ENCODE measurements around the gene ASCC1. TPM values are rescaled to one million over a fixed set of nuclear protein-coding genes. Genes with fewer than 3 reads are reported as not detected.

The ASCC1 gene
- total RNA-seq, 1 donor from 2014 or later: 49.5 TPM

DNA sequence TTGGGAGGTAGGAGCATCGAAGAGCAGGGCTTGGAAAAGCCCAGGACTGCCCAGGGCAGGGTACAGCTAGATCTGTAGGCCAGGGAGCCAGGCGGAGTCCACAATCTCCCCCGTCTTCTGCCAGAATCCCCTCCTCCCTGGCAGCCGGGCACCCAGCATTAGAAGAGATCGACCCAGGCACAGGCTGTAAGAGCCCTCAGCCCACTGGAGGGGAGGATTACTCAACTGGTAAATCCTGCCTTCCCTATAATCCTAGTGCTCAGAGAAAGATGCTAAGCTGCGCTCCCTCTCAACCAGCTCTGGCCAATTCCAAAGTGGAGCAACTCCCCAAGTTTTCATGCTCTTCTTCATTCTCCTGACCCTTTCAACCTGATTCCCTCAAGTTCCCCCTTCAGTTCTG, 130.9 kb downstream of the ASCC1 start:
- peaks cover 44% of the 10 kb centered on the region for H3K4me1 ChIP-seq
- H3K9me3 ChIP-seq (ENCODE audit: low read depth): no peaks in the 10 kb centered on the region
- Mint-ChIP-seq H3K9me3 (no peaks in the 10 kb centered on the region), H3K36me3 (peaks cover 2% of the 10 kb centered on the region), H3K27ac (no peak overlapping the region), H3K4me3 (peak overlapping the region; percentile 3), H3K27me3 (ENCODE audit: insufficient read depth, low read depth) (peaks cover 33% of the 10 kb centered on the region), H3K4me1 (peaks cover 44% of the 10 kb centered on the region)
- H2AFZ ChIP-seq (replicated peaks): no peak overlapping the region
- TF ChIP-seq, protein P1, sequence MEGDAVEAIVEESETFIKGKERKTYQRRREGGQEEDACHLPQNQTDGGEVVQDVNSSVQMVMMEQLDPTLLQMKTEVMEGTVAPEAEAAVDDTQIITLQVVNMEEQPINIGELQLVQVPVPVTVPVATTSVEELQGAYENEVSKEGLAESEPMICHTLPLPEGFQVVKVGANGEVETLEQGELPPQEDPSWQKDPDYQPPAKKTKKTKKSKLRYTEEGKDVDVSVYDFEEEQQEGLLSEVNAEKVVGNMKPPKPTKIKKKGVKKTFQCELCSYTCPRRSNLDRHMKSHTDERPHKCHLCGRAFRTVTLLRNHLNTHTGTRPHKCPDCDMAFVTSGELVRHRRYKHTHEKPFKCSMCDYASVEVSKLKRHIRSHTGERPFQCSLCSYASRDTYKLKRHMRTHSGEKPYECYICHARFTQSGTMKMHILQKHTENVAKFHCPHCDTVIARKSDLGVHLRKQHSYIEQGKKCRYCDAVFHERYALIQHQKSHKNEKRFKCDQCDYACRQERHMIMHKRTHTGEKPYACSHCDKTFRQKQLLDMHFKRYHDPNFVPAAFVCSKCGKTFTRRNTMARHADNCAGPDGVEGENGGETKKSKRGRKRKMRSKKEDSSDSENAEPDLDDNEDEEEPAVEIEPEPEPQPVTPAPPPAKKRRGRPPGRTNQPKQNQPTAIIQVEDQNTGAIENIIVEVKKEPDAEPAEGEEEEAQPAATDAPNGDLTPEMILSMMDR (IDR thresholded peaks at IDR 0.05): no peak
- peak; percentile 46 for DNase-seq (ENCODE audit: low spot score)
- H3K4me2 ChIP-seq: no peak overlapping the region
- peaks cover 30% of the 10 kb centered on the region for H3F3A ChIP-seq (ENCODE audit: low read depth)
- H3K4me3 ChIP-seq: no peak overlapping the region
- H3K36me3 ChIP-seq: no peaks in the 10 kb centered on the region
- H3K27ac ChIP-seq: no peak overlapping the region
- H3K27me3 ChIP-seq: peaks cover 65% of the 10 kb centered on the region
- no peaks in the 10 kb centered on the region for H4K20me1 ChIP-seq (ENCODE audit: low read depth)
- no peaks in the 10 kb centered on the region for H3K79me2 ChIP-seq (ENCODE audit: low read depth)
- no peak overlapping the region for H3K9ac ChIP-seq

DNA sequence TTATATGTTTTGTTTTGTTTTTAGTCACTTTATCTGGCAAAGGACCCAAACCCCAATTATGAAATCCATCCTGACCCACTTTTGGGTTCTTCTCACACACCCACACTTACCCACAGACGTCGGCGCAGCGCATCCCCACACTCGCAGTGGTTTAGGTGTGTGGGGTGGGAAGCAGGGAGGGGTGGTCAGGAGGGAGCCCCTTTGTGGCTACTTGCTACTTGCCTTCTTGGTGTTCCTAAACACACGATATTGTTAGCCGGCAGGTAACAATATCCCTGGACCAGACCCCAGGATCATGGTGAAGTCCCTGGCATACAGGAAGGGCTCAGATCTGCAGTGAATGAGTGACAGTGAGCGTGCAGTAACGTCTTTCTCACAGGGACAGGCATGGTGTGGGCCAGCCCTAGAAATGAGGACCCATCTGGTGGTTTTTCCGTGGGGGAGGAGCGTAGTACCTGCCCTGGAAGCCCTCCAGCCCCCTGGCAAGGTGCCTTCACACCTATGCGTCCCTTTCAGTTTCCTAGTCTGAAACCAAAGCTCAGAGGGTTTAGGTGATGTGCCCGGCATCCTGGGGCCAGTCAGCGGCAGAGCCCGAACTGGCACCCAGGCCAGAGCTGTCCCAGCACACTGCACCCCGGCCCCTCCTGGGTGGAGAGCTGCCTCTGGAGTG, 132.2 kb downstream of the ASCC1 start:
- H3K4me1 Mint-ChIP-seq: peaks cover 45% of the 10 kb centered on the region
- H4K20me1 ChIP-seq (ENCODE audit: low read depth): no peaks in the 10 kb centered on the region
- H3K4me3 Mint-ChIP-seq: no peak overlapping the region
- H3K79me2 ChIP-seq (ENCODE audit: low read depth): no peaks in the 10 kb centered on the region
- peaks cover 21% of the 10 kb centered on the region for H3F3A ChIP-seq (ENCODE audit: low read depth)
- peaks cover 45% of the 10 kb centered on the region for H3K4me1 ChIP-seq
- H3K27ac ChIP-seq: no peak overlapping the region
- H3K27me3 ChIP-seq: peaks cover 53% of the 10 kb centered on the region
- H3K9me3 ChIP-seq (ENCODE audit: low read depth): no peaks in the 10 kb centered on the region
- no peak for DNase-seq (ENCODE audit: low spot score)
- H3K36me3 Mint-ChIP-seq: peaks cover 2% of the 10 kb centered on the region
- no peak overlapping the region for H3K9ac ChIP-seq
- no peaks in the 10 kb centered on the region for H3K9me3 Mint-ChIP-seq
- H3K27ac Mint-ChIP-seq: peak overlapping the region; percentile 70
- TF ChIP-seq EZH2phosphoT487 (IDR thresholded peaks at IDR 0.05) (no peak), EZH2 (IDR thresholded peaks at IDR 0.05) (no peak)
- TF ChIP-seq, protein P1 (IDR thresholded peaks at IDR 0.05): no peak
- peaks cover 27% of the 10 kb centered on the region for H3K27me3 Mint-ChIP-seq (ENCODE audit: insufficient read depth, low read depth)
- H2AFZ ChIP-seq (replicated peaks): no peak overlapping the region
- H3K36me3 ChIP-seq: no peaks in the 10 kb centered on the region
- H3K4me3 ChIP-seq: no peak overlapping the region
- H3K4me2 ChIP-seq: no peak overlapping the region

DNA sequence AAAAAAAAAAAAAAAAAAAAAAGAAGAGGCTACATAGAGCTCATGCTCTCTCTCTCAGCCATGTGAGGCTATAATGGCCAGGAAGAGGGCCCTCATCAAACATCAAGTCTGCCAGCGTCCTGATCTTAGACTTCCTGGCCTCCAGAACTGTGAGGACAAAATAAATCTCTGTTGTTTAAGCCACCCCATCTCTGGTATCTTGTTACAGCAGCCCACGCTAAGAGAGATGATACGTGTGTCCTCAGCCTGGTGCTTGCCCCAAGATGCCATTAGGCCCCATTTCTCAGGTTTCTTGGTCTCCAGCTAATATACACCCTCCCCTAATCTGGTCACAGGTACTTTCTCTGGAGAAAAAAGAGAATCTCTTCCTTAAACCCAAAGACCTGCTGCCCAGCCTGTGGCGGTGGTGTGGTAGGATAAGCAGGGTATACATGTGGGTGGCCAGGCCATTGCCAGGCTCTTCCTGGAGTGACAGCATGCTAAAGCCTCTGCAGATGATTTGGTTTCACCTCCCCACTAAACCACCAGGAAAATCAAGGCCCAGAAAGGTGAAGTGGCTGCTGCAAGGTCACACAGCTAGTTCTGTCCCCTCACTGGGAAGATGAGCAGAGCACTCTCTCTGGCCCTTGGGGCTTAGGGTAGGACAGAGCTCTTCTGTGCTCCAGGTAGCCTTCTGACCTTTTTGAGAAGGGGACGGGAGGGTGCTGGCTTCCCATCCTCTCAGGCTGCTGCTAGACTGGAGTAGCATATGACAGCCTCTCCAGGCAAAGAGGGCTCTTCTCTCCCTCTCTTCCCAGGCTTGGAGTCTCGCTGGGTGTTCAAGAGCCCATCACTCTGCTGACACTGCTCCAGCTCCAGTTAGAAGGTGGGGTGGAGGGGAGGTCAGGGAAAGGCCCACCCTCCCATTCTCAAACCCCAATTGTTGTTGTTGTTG, 133.0 kb downstream of the ASCC1 start:
- DNase-seq (ENCODE audit: low spot score): no peak
- Histone ChIP-seq H3K36me3 (no peaks in the 10 kb centered on the region), H4K20me1 (ENCODE audit: low read depth) (no peaks in the 10 kb centered on the region), H3K9ac (no peak overlapping the region), H3K79me2 (ENCODE audit: low read depth) (no peaks in the 10 kb centered on the region), H3K4me2 (no peak overlapping the region), H3K9me3 (ENCODE audit: low read depth) (no peaks in the 10 kb centered on the region), H2AFZ (replicated peaks) (no peak overlapping the region), H3K27me3 (peaks cover 44% of the 10 kb centered on the region), H3K4me3 (no peak overlapping the region), H3K4me1 (peaks cover 40% of the 10 kb centered on the region), H3F3A (ENCODE audit: low read depth) (peaks cover 17% of the 10 kb centered on the region), H3K27ac (no peak overlapping the region)
- Mint-ChIP-seq H3K27ac (peak overlapping the region; percentile 70), H3K27me3 (ENCODE audit: insufficient read depth, low read depth) (peaks cover 21% of the 10 kb centered on the region), H3K4me1 (peaks cover 44% of the 10 kb centered on the region), H3K4me3 (no peak overlapping the region), H3K36me3 (no peaks in the 10 kb centered on the region), H3K9me3 (no peaks in the 10 kb centered on the region)
- TF ChIP-seq EZH2 (IDR thresholded peaks at IDR 0.05) (no peak), EZH2phosphoT487 (IDR thresholded peaks at IDR 0.05) (no peak)
- TF ChIP-seq, protein P1 (IDR thresholded peaks at IDR 0.05): no peak

All from neural progenitor cell (in vitro differentiated cells).